ENCODE data around the gene PRICKLE1.

Gene PRICKLE1

GRCh38 chr12:42482748-42483520 is 106.6 kb downstream of the PRICKLE1 start:
- H3K27ac ChIP-seq: peak overlapping the region; percentile 34; the same call in 1 of the 2 replicates
- TF ChIP-seq CTCF (conservative IDR thresholded peaks at IDR 0.05): peak; percentile 97

- TF ChIP-seq CTCF (conservative IDR thresholded peaks at IDR 0.05): no peak
- no peak overlapping the region for H3K27ac ChIP-seq
Observed at GRCh38 chr12:42482041-42482747, 107.4 kb downstream of the PRICKLE1 start.

GRCh38 chr12:42481368-42481767 is 108.2 kb downstream of the PRICKLE1 start:
- TF ChIP-seq CTCF (conservative IDR thresholded peaks at IDR 0.05): no peak
- no peak overlapping the region for H3K27ac ChIP-seq

GRCh38 chr12:42477941-42478340 is 111.6 kb downstream of the PRICKLE1 start:
- no peak for TF ChIP-seq CTCF (conservative IDR thresholded peaks at IDR 0.05)

GRCh38 chr12:42475106-42475505 is 114.4 kb downstream of the PRICKLE1 start:
- no peak for TF ChIP-seq CTCF (conservative IDR thresholded peaks at IDR 0.05)
- H3K27ac ChIP-seq: no peak overlapping the region

More at GRCh38 chr12:42477941-42478340, 111.6 kb downstream of the PRICKLE1 start:
- H3K27ac ChIP-seq: no peak overlapping the region

- no peak for TF ChIP-seq CTCF (conservative IDR thresholded peaks at IDR 0.05)
- no peak overlapping the region for H3K27ac ChIP-seq
Observed at GRCh38 chr12:42474391-42474790, 115.2 kb downstream of the PRICKLE1 start.

GRCh38 chr12:42473561-42473960 is 116.0 kb downstream of the PRICKLE1 start:
- no peak overlapping the region for H3K27ac ChIP-seq
- no peak for TF ChIP-seq CTCF (conservative IDR thresholded peaks at IDR 0.05)

All from VCaP (cell line).